ENCODE measurements around the gene PMF1.
"Not testable (repeated sequence)": the region's sequence is repeated elsewhere in the genome, so short reads cannot be mapped to it uniquely, and the experiment has no call there.

PMF1 gene, protein sequence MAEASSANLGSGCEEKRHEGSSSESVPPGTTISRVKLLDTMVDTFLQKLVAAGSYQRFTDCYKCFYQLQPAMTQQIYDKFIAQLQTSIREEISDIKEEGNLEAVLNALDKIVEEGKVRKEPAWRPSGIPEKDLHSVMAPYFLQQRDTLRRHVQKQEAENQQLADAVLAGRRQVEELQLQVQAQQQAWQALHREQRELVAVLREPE

DNA sequence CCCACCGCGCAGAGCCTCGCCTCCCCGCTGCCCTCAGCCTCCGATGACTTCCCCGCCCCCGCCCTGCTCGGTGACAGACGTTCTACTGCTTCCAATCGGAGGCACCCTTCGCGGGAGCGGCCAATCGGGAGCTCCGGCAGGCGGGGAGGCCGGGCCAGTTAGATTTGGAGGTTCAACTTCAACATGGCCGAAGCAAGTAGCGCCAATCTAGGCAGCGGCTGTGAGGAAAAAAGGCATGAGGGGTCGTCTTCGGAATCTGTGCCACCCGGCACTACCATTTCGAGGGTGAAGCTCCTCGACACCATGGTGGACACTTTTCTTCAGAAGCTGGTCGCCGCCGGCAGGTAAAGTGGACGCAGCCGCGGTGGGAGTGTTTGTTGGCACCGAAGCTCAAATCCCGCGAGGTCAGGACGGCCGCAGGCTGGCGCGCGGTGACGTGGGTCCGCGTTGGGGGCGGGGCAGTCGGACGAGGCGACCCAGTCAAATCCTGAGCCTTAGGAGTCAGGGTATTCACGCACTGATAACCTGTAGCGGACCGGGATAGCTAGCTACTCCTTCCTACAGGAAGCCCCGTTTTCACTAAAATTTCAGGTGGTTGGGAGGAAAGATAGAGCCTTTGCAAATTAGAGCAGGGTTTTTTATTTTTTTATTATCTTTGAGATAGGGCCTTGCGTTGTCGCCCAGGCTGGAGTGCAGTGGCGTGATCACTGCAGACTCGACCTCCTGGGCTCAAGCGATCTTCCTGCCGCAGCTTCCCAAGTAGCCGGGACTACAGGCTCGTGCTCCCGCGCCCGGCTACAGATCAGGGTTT is at the start of gene PMF1:
TSS of gene PMF1 (plus strand) at position 175 of the 811 bp plus-strand sequence. CDS start at position 184, 9 bp downstream.
- Mint-ChIP-seq H3K27me3 (no peaks in the 10 kb centered on the region), H3K9me3 (no peaks in the 10 kb centered on the region), H3K27ac (peak within 1 kb of the TSS; percentile 99), H3K36me3 (peaks cover 34% of the 10 kb centered on the region), H3K4me3 (peak within 1 kb of the TSS; percentile 97), H3K4me1 (peaks cover 30% of the 10 kb centered on the region)
- peak; percentile 99 for ATAC-seq

- Mint-ChIP-seq H3K4me1 (peaks cover 55% of the 10 kb centered on the region), H3K9me3 (no peaks in the 10 kb centered on the region), H3K4me3 (no peak overlapping the region), H3K27me3 (peaks cover 49% of the 10 kb centered on the region), H3K36me3 (peaks cover 59% of the 10 kb centered on the region), H3K27ac (no peak overlapping the region)
- no peak for ATAC-seq
Measured at GRCh38 chr1:156163712-156164111, 49.1 kb upstream of the PMF1 start.

DNA sequence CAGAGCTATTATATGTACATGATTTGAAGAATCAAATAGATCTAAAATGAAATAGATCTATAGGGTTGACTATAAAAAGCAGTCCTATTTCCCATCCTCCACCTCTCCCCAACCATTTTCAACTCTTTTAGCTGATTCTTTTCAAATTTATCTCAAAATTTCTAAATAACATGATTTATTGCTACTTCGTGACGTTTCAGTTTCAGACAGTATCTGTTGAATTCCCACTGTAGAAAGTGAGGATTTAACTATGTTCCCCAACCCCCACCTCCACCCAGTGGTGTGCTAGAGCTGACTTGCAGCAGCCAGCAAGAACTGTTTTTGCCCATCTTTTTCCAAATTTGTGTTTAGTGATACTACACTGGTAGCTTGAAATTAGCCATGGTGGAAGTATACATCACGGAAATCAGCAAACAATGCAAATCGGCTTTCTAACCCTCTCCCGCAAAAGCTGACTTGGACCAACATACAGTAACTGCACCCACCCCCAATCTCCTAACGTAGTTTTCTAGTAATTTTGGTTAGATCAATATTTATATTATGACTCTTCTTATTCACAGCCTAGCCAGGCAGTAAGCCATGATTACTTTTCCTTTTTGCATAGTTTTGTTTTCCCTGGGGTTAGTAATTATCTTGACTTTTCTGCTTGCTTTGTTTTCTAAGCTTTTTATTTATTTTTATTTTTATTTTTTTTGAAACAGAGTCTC is 48.5 kb upstream of the PMF1 start:
- no peaks in the 10 kb centered on the region for H3K9me3 Mint-ChIP-seq
- H3K27me3 Mint-ChIP-seq: peaks cover 49% of the 10 kb centered on the region
- H3K36me3 Mint-ChIP-seq: peaks cover 60% of the 10 kb centered on the region
- no peak overlapping the region for H3K4me3 Mint-ChIP-seq
- no peak for ATAC-seq
- peaks cover 49% of the 10 kb centered on the region for H3K4me1 Mint-ChIP-seq
- H3K27ac Mint-ChIP-seq: no peak overlapping the region

- ATAC-seq: peak; percentile 57
- no peaks in the 10 kb centered on the region for H3K9me3 Mint-ChIP-seq
- H3K27me3 Mint-ChIP-seq: peaks cover 44% of the 10 kb centered on the region
- no peak overlapping the region for H3K4me3 Mint-ChIP-seq
- peak overlapping the region; percentile 77 for H3K27ac Mint-ChIP-seq
- H3K4me1 Mint-ChIP-seq: peaks cover 41% of the 10 kb centered on the region
- H3K36me3 Mint-ChIP-seq: peaks cover 53% of the 10 kb centered on the region
Measured at GRCh38 chr1:156165083-156165482, 47.7 kb upstream of the PMF1 start.

DNA sequence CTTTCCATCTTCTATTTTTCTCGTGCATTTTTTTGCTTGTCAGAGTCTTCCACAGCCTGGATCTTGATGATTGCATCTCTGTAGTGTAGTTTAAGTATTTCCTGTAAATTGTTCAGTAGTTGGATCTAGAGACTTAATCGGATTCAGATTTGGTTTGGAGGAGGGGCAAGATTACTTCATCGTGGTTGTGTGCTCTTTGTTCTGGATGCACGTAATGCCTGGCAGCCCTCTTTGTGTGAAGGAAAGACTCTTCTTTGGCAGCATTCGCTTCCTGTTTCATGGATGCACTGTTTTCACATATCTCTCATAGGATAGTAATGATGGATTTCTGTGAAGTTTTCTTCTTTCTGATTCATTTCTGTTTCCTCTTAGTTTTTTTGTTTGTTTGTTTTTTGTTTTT is 45.3 kb upstream of the PMF1 start:
- no peak for ATAC-seq
- Mint-ChIP-seq H3K27ac (no peak overlapping the region), H3K4me1 (peaks cover 26% of the 10 kb centered on the region), H3K9me3 (no peaks in the 10 kb centered on the region), H3K4me3 (no peak overlapping the region), H3K27me3 (peaks cover 29% of the 10 kb centered on the region), H3K36me3 (peaks cover 45% of the 10 kb centered on the region)

DNA sequence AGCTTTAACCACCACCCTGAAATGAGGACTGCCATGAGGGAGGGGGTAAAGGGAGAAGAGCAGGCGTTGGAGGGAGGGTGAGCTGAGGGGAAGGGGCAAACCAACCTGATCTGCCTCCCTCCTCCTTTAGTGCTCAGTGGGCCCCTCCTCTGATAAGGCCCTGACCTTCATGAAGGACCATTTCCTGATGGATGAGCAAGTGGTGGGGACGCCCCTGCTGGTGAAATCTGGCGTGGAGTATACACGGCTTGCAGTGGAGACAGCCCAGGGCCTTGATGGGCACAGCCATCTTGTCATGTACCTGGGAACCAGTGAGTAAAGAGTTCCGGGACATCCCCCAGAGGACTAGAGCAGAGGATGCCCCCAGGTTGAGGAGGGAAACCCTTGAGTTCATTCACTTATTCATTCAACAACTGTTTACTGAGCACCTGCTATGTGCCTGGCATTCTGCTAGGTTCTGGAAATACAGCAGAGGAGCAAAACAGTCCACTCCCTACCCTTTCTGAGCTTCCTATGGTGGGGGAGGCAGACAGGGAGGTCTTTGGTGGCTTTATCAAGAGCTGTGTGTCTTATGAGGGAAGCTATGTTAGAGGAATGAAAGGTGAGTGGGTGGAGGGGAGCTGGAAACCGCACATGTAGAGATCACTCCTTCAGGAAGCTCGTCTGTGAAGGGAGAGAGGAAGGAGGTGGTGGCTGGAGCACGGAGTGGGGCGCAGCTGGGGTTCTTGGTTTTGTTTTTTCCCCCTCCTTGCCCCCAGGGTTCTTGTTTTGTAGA is 39.9 kb upstream of the PMF1 start:
- Mint-ChIP-seq H3K27me3 (peaks cover 47% of the 10 kb centered on the region), H3K4me3 (no peak overlapping the region), H3K27ac (no peak overlapping the region), H3K4me1 (peaks cover 7% of the 10 kb centered on the region), H3K9me3 (no peaks in the 10 kb centered on the region), H3K36me3 (peaks cover 46% of the 10 kb centered on the region)
- ATAC-seq: no peak

DNA sequence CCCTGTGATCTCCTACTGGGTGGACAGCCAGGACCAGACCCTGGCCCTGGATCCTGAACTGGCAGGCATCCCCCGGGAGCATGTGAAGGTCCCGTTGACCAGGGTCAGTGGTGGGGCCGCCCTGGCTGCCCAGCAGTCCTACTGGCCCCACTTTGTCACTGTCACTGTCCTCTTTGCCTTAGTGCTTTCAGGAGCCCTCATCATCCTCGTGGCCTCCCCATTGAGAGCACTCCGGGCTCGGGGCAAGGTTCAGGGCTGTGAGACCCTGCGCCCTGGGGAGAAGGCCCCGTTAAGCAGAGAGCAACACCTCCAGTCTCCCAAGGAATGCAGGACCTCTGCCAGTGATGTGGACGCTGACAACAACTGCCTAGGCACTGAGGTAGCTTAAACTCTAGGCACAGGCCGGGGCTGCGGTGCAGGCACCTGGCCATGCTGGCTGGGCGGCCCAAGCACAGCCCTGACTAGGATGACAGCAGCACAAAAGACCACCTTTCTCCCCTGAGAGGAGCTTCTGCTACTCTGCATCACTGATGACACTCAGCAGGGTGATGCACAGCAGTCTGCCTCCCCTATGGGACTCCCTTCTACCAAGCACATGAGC is 36.1 kb upstream of the PMF1 start:
- Mint-ChIP-seq H3K27me3 (peaks cover 30% of the 10 kb centered on the region), H3K9me3 (no peaks in the 10 kb centered on the region), H3K4me3 (no peak overlapping the region), H3K27ac (no peak overlapping the region), H3K4me1 (peaks cover 9% of the 10 kb centered on the region), H3K36me3 (peaks cover 41% of the 10 kb centered on the region)
- ATAC-seq: no peak

DNA sequence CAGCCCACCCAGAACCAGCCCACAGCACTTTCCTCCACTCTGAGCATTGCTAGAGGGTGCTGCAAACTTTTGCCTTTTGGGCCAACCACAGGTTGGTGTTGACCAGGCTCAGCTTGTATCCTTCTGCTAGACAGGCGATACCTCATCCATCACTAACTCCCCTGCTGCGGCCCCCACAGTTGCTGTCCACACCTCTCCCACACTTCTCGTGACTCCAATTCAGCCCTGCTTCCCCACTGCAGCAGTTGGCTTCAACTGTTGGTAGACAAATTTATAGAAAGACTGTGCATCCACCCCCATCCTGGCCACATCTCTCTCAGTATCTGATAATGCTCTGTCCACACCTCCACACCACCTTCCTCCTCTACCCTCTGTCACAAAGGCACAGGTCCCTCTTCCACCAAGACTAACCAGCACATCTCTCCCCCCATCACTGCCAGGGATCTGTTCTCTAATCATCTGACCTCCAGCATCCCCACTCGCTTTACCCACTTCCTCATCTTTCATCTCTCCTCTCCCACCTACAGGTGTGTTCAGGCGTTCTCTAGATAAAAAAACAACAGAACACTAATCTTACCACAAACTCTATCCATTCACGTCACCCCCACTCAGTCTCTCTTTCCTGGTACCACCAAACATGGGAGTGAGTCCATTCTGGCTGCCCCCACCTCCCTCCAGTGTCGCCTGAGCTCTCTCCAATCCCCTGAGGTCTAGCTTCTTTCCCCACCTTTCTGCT is 34.7 kb upstream of the PMF1 start:
- Mint-ChIP-seq H3K4me1 (peaks cover 9% of the 10 kb centered on the region), H3K27me3 (peaks cover 21% of the 10 kb centered on the region), H3K36me3 (peaks cover 39% of the 10 kb centered on the region), H3K4me3 (no peak overlapping the region), H3K27ac (peak overlapping the region; percentile 0), H3K9me3 (no peaks in the 10 kb centered on the region)
- peak; percentile 69 for ATAC-seq

- H3K36me3 Mint-ChIP-seq: peaks cover 20% of the 10 kb centered on the region
- no peak overlapping the region for H3K27ac Mint-ChIP-seq
- no peaks in the 10 kb centered on the region for H3K9me3 Mint-ChIP-seq
- no peak for ATAC-seq
- no peak overlapping the region for H3K4me3 Mint-ChIP-seq
- H3K27me3 Mint-ChIP-seq: peaks cover 17% of the 10 kb centered on the region
- peaks cover 9% of the 10 kb centered on the region for H3K4me1 Mint-ChIP-seq
Measured at GRCh38 chr1:156180471-156180870, 32.3 kb upstream of the PMF1 start.

GRCh38 chr1:156181391-156181924 is 31.3 kb upstream of the PMF1 start:
- peaks cover 14% of the 10 kb centered on the region for H3K36me3 Mint-ChIP-seq
- H3K27me3 Mint-ChIP-seq: peaks cover 17% of the 10 kb centered on the region
- H3K9me3 Mint-ChIP-seq, H3K4me3 Mint-ChIP-seq, H3K27ac Mint-ChIP-seq, ATAC-seq, H3K4me1 Mint-ChIP-seq: not testable (repeated sequence)

DNA sequence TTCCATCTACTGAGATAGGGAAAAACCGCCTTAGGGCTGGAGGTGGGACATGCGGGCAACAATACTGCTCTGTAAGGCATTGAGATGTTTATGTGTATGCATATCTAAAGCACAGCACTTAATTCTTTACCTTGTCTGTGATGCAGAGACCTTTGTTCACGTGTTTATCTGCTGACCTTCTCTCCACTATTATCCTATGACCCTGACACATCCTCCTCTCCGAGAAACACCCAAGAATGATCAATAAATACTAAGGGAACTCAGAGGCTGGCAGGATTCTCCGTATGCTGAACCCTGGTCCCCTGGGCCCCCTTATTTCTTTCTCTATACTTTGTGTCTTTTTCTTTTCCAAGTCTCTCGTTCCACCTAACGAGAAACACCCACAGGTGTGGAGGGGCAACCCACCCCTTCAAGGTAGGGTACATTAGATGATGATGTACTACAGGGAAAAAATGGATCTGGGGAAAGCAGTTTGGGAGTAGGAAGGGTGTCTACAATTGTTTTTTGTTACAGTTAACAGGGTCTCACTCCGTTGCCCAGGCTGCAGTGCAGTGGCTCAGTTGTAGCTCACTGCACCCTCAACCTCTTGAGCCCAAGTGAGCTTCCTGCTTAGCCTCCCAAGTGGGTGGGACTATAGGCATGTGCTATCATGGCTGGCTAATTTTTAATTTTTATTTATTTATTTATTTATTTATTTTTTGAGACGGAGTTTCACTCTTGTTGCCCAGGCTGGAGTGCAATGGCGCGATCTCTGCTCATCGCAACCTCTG is 30.6 kb upstream of the PMF1 start:
- H3K36me3 Mint-ChIP-seq: peaks cover 11% of the 10 kb centered on the region
- not testable (repeated sequence) for ATAC-seq, H3K27ac Mint-ChIP-seq, H3K4me1 Mint-ChIP-seq, H3K9me3 Mint-ChIP-seq, H3K4me3 Mint-ChIP-seq
- H3K27me3 Mint-ChIP-seq: peaks cover 17% of the 10 kb centered on the region

DNA sequence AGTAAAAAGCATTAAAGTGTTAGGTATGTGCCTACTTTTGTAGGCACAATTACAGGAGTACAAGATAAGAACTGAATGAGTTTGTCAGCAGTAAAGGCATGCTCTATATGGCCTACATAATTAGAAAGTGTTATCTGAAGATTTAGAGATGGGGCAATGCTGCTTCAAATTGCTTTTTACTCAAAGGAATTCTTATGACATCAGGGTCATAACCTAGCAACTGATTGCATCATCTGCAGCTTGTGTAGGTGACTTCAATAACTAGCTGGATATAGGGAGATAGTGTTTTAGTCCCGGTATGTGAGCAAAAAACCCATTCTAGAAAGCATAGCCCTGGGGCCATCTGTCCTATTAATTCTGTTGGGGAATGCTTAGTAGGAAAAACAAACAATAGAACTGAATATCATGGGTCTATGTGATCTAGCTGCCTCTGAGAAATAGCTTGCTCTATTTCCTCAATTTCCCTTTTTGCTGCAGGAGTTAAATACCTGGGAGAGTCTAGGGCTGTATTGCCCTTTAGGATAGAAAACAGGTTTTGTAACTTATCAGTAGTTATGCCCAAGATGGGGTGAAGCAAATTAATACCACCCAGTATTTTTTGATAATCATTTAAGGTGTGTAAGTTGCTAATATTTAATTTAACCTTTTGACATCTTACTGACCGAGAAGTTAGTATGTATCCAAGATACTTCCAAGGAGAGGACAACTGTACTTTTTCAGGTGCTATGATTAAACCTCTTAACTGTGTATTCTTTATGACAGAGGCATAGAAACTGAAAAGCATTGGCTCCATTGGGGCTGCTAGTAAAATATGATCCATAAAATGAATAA is 26.2 kb upstream of the PMF1 start:
- H3K4me3 Mint-ChIP-seq, ATAC-seq: not testable (repeated sequence)

GRCh38 chr1:156190265-156190664 is 22.5 kb upstream of the PMF1 start:
- not testable (repeated sequence) for H3K4me3 Mint-ChIP-seq, H3K27ac Mint-ChIP-seq, ATAC-seq, H3K36me3 Mint-ChIP-seq, H3K27me3 Mint-ChIP-seq, H3K9me3 Mint-ChIP-seq
- peaks cover 20% of the 10 kb centered on the region for H3K4me1 Mint-ChIP-seq

More for the DNA sequence above, 26.2 kb upstream of the PMF1 start:
- not testable (repeated sequence) for H3K27ac Mint-ChIP-seq, H3K36me3 Mint-ChIP-seq, H3K9me3 Mint-ChIP-seq, H3K4me1 Mint-ChIP-seq
- H3K27me3 Mint-ChIP-seq: peaks cover 17% of the 10 kb centered on the region

Data from stimulated activated memory B cell treated with anti-CD40 and anti-IgM and Interleukin-4, amounts not matched to agents 10 μg/mL and 1 μg/mL and 100 μg/mL, for 72 hours (primary cell).